ENCODE results near the gene MAGOH. TPM values are rescaled to one million over a fixed set of nuclear protein-coding genes. Genes with fewer than 3 reads are reported as not detected.

The MAGOH gene
- total and polyA plus RNA-seq, 8 donors, result 2.9 to 105 (median 52.3) TPM

DNA sequence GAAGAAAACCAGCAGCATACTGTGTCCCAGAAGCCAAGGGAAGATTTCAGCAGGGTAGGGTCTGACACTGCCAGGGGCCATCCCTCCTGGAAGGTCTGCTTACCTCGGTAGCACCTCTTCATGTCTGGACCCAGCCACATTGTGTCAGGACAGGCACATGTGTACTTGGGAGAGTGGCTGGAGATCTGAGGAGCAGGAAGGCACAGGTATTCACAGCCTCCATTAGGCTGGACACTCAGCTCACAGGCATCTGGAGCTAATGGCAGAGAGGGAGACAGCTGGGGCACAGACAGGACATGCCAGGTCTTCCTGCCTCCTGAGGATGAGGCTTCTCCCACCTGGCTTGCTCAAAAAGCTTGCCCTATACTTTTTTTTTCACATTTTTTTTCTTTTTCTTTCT is 19.9 kb upstream of the MAGOH start:
- peaks cover 0 to 16% (median 0%) of the 10 kb centered on the region in 4 donors for H3K36me3 ChIP-seq
- peaks cover 0 to 11% (median 3%) of the 10 kb centered on the region in 4 donors for H3K4me1 ChIP-seq
- no peaks in the 10 kb centered on the region for H3K9me3 ChIP-seq
- no peaks in the 10 kb centered on the region for H3K27me3 ChIP-seq
- no peak overlapping the region for H3K4me3 ChIP-seq
- DNase-seq, result no peak
- 34 to 77% (median 55%) methylated on average over 1 of the region's 1 CpG for WGBS, 5 donors
- intact Hi-C loops (cut with DNase I; ENCODE audit: low total_unique reads), result no loop called here
- peak overlapping the region in 3 of 5 donors; percentile 1 to 40 (median 4) for H3K27ac ChIP-seq
- no peak for TF ChIP-seq POLR2AphosphoS5 (IDR thresholded peaks at IDR 0.05)
- TF ChIP-seq POLR2A (IDR thresholded peaks at IDR 0.05), result no peak

DNA sequence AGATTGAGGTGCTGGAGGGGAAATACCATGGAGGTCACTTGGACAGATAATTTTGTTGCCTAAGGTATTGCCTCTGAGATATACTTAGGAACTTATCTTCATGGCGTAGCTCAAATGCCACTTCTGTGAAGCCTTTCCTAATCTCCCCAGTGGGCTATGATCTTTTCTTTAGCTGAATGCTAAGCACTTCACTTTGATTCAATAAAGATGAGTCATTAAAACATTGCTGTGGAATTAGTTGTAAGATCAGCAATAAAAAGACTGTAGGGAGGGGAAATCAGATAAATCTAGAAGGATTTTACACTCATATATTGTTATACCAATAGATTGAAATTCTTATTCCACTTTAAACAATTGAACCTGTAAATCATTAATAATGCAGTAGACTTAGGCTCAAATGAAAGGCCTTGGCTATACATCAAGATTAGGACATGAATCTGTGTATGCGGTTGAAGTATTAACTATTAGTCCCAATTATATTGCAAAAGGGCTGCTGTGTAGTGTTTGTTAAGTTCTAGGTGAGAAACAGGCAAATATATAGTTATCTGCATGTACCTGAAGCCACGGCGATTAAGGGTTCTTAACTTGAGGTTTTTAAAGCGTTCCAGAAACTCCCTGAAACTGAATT is 19.2 kb upstream of the MAGOH start:
- WGBS, 5 donors, result 37 to 65% (median 58%) methylated on average over 5 of the region's 5 CpGs
- peak overlapping the region in 3 of 5 donors; percentile 1 to 46 (median 40) for H3K27ac ChIP-seq
- no peaks in the 10 kb centered on the region for H3K9me3 ChIP-seq
- peaks cover 0 to 16% (median 0%) of the 10 kb centered on the region in 4 donors for H3K36me3 ChIP-seq
- peaks cover 0 to 11% (median 3%) of the 10 kb centered on the region in 4 donors for H3K4me1 ChIP-seq
- H3K4me3 ChIP-seq, result no peak overlapping the region
- intact Hi-C loops (cut with DNase I; ENCODE audit: low total_unique reads), result no loop called here
- TF ChIP-seq POLR2A (IDR thresholded peaks at IDR 0.05), result no peak
- no peak for TF ChIP-seq EP300 (IDR thresholded peaks at IDR 0.05)
- TF ChIP-seq, protein P1, sequence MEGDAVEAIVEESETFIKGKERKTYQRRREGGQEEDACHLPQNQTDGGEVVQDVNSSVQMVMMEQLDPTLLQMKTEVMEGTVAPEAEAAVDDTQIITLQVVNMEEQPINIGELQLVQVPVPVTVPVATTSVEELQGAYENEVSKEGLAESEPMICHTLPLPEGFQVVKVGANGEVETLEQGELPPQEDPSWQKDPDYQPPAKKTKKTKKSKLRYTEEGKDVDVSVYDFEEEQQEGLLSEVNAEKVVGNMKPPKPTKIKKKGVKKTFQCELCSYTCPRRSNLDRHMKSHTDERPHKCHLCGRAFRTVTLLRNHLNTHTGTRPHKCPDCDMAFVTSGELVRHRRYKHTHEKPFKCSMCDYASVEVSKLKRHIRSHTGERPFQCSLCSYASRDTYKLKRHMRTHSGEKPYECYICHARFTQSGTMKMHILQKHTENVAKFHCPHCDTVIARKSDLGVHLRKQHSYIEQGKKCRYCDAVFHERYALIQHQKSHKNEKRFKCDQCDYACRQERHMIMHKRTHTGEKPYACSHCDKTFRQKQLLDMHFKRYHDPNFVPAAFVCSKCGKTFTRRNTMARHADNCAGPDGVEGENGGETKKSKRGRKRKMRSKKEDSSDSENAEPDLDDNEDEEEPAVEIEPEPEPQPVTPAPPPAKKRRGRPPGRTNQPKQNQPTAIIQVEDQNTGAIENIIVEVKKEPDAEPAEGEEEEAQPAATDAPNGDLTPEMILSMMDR (IDR thresholded peaks at IDR 0.05), result no peak
- no peak for TF ChIP-seq POLR2AphosphoS5 (IDR thresholded peaks at IDR 0.05)
- DNase-seq, result peak in 1 of 2 donors; percentile 29
- no peaks in the 10 kb centered on the region for H3K27me3 ChIP-seq

DNA sequence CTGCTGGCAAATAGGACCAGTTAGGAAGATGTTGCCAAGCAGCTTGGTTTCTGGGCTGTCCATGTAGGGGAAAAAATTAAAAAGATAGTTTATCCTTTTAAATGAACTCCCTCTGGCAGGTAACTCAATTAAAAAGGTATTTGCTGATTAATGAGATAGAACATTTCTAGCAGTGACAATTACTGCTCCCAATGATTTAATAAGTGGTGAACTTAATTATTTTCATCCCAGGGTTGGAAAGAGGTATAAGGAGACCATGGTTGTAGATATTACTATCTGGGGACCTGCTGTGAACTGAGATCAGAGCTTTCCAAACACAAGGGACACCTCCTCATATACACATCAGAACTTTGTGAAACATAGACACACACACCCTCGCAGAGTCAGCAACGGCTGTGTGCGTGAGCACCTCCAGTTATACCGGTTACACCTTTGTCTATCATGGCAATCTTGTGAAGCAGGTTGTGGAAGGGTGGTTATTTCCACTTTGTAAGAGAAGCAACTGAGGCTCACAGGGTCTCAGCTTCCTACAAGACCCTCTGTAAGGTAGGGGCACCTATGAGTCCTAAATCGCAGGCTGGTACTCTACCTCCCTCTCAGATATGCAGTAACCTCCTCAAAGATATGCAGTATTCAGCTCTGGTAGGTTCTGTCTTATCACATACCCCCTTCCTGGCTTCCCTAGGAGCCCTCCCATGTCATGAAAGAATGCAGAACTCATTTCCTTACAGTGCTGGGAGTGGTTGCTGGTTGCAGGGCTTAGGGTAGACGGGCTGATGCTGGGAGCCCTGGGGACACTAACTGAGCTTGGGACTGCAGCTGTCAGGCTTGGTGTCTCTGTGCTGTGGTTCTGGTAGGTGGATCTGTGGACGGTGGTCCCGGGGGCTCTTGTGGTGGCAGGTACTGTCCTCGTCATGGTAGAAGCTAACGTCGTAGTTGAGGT is 18.5 kb upstream of the MAGOH start:
- H3K9me3 ChIP-seq, result no peaks in the 10 kb centered on the region
- H3K27ac ChIP-seq, result peak overlapping the region in 3 of 5 donors; percentile 1 to 46 (median 20)
- WGBS, 5 donors, result 37 to 65% (median 60%) methylated on average over 11 of the region's 11 CpGs
- H3K4me3 ChIP-seq, result no peak overlapping the region
- no peak for TF ChIP-seq POLR2A (IDR thresholded peaks at IDR 0.05)
- TF ChIP-seq POLR2AphosphoS5 (IDR thresholded peaks at IDR 0.05), result no peak
- TF ChIP-seq, protein P1 (IDR thresholded peaks at IDR 0.05), result no peak
- TF ChIP-seq EP300 (IDR thresholded peaks at IDR 0.05), result no peak
- peaks cover 0 to 11% (median 3%) of the 10 kb centered on the region in 4 donors for H3K4me1 ChIP-seq
- DNase-seq, result peak in 1 of 2 donors; percentile 61
- intact Hi-C loops (cut with DNase I; ENCODE audit: low total_unique reads), result no loop called here
- peaks cover 0 to 11% (median 0%) of the 10 kb centered on the region in 4 donors for H3K36me3 ChIP-seq
- no peaks in the 10 kb centered on the region for H3K27me3 ChIP-seq

DNA sequence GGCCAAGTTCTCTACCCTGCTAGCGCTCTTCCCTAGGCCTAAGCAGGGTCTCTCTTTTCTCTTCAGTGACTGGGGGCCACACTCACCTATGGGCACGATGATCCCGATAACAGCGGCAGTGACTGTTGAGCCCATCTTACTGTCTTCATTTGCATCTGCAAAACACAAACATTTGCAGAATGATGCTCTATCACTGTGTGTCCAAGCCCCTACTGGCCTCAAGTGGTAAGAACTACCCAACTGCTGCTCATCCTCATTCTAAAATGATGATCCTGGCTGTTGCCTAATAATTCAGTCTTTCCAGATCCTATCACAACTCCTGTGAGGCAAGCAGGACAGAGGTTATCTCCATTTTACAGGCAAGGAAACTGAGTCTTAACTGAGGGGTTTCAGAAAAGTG is 16.7 kb upstream of the MAGOH start:
- peaks cover 0 to 11% (median 3%) of the 10 kb centered on the region in 4 donors for H3K4me1 ChIP-seq
- intact Hi-C loops (cut with DNase I; ENCODE audit: low total_unique reads), result no loop called here
- H3K27me3 ChIP-seq, result no peaks in the 10 kb centered on the region
- TF ChIP-seq EP300 (IDR thresholded peaks at IDR 0.05) (no peak), POLR2AphosphoS5 (IDR thresholded peaks at IDR 0.05) (no peak), POLR2A (IDR thresholded peaks at IDR 0.05) (no peak)
- TF ChIP-seq, protein P1 (IDR thresholded peaks at IDR 0.05), result no peak
- H3K36me3 ChIP-seq, result no peaks in the 10 kb centered on the region
- no peak for DNase-seq
- no peaks in the 10 kb centered on the region for H3K9me3 ChIP-seq
- H3K4me3 ChIP-seq, result no peak overlapping the region
- 97 to 100% (median 100%) methylated on average over 4 of the region's 4 CpGs for WGBS, 5 donors
- no peak overlapping the region for H3K27ac ChIP-seq

Data from stomach (tissue), 9 donors.